HEK293 (cell line): ENCODE data around the gene SLC34A3.

Source experiments
- CTCF ChIA-PET: fragments of 350-600 bp; formaldehyde crosslinking; extraction: SDS; loops from one replicate; lab custom pipeline; 2021; ENCODE audit warnings: antibody characterized with exemption; lab: Yijun Ruan, JAX
- POLR2A ChIA-PET: fragments of 300-600 bp; formaldehyde crosslinking; extraction: SDS; loops from one replicate; lab custom pipeline; 2020; ENCODE audit warnings: antibody characterized with exemption, inconsistent platforms; lab: Yijun Ruan, JAX
- H3K27ac ChIP-seq: fragments of 200-500 bp; sonication (Bioruptor generic); 2 replicates; pipeline ENCODE4 v1.5.1; 2014; ENCODE audit warnings: low read depth, low read length, control low read depth, inconsistent platforms; ENCODE audit errors: extremely low read depth
- H3K36me3 ChIP-seq, 2 experiments: fragments of 200-500 bp in 1 of 2; sonication (Bioruptor generic) in 1 of 2; 1 replicate in 1 of 2; 2 replicates in 1 of 2; pipeline ENCODE4 v1.5.1; 2014 to 2017; ENCODE audit warnings: inconsistent platforms in 2 of 2, low read length in 2 of 2; ENCODE audit not compliant: control insufficient read depth in 2 of 2, insufficient read depth in 1 of 2
- H3K4me1 ChIP-seq: fragments of 200-500 bp; sonication (Bioruptor generic); 2 replicates; pipeline ENCODE4 v1.5.1; 2014; ENCODE audit warnings: mild to moderate bottlenecking, low read length, inconsistent platforms; ENCODE audit not compliant: control insufficient read depth, insufficient read depth
- H3K4me3 ChIP-seq: 2 replicates; pipeline ENCODE4 v1.5.1; 2011; ENCODE audit warnings: low read depth, mild to moderate bottlenecking, control low read depth, low read length, moderate library complexity
- H3K9me3 ChIP-seq: fragments of 200-500 bp; sonication (Bioruptor generic); 2 replicates; pipeline ENCODE4 v1.5.1; 2014; ENCODE audit warnings: low read depth, low read length, inconsistent platforms; ENCODE audit not compliant: control insufficient read depth, insufficient read depth
- ZFHX2 ChIP-seq: fragments of 450-650 bp; formaldehyde crosslinking; conservative IDR thresholded peaks from 2 replicates; pipeline ENCODE4 v1.5.1; 2016; ENCODE audit warnings: missing biosample characterization, missing genetic modification characterization
- ZNF24 ChIP-seq: fragments of 450-650 bp; formaldehyde crosslinking; IDR thresholded peaks from 2 replicates; pipeline ENCODE4 v1.5.1; 2016; ENCODE audit warnings: missing biosample characterization, missing genetic modification characterization
- ZNF302 ChIP-seq: fragments of 450-650 bp; formaldehyde crosslinking; IDR thresholded peaks from 2 replicates; pipeline ENCODE4 v1.5.1; 2016; ENCODE audit warnings: missing biosample characterization, missing genetic modification characterization, low read depth
- ZNF560 ChIP-seq: fragments of 450-650 bp; formaldehyde crosslinking; IDR thresholded peaks from 2 replicates; pipeline ENCODE4 v1.5.1; 2017; ENCODE audit warnings: missing biosample characterization, missing genetic modification characterization, borderline replicate concordance
- ZNF843 ChIP-seq: fragments of 450-650 bp; formaldehyde crosslinking; IDR thresholded peaks from 2 replicates; pipeline ENCODE4 v1.5.1; 2016; ENCODE audit warnings: missing biosample characterization, missing genetic modification characterization
- TF ChIP-seq, protein P1 (sequence below): fragments of 450-650 bp; formaldehyde crosslinking; IDR thresholded peaks from 2 replicates; pipeline ENCODE4 v1.5.1; 2016; ENCODE audit warnings: missing biosample characterization, missing genetic modification characterization
- TF ChIP-seq, protein P2 (sequence below): fragments of 450-650 bp; formaldehyde crosslinking; IDR thresholded peaks from 2 replicates; pipeline ENCODE4 v1.5.1; 2016; ENCODE audit warnings: missing biosample characterization, missing genetic modification characterization
- TF ChIP-seq, protein P3 (sequence below): fragments of 450-650 bp; formaldehyde crosslinking; IDR thresholded peaks from 2 replicates; pipeline ENCODE4 v1.5.1; 2016; ENCODE audit warnings: missing biosample characterization, missing genetic modification characterization, borderline replicate concordance

Gene SLC34A3

DNA sequence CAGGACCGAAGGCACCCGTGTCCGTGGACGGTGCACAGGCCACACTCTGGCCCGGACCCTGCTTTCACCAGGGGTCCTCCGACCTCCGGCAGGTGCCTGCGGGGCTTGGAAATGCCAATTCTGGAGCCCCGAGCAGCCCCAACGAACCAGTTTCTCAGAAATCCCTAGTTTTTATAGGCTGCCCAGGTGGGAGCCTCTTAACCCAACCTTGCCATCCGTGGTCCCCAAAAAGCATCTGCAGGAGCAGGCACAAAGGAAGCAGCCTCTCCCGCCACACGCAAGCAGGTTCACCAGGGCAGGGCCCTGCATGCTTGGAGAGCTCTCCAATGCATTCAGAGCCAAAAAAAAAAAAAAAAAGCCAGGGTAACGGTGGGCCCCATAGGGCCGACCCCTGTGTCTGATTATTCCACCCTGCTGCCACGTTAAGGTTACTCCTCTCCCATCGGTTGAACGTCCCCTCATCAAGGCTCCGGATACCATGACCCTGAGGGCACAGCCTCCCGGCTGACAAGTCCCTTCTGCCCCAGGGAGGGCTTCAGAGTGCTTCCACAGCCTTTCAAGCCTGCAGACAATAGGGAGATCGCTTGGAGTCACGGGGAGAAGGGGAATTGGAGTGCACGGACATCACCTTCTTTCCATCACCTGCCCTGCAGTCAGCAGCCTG lies 29.4 kb upstream of the SLC34A3 start (continued):
- TF ChIP-seq ZNF24: no peak
- TF ChIP-seq ZNF560: no peak

DNA sequence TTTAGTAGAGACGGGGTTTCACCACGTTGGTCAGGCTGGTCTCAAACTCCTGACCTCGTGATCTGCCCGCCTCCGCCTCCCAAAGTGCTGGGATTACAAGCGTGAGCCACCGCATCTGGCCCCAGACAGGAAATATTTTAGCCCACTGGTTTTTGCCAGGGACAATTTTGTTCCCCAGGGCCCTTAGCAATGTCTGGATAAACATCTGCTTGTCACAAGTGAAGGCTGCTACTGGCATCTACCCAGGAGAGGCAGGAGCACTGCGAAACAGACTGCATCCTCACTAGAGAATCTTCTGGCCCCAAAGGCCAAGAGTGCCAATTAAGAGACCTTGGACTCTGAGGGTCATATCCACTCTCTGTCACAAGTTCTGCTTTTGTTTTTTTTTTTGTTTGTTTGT lies 27.7 kb upstream of the SLC34A3 start:
- H3K4me3 ChIP-seq: no peak overlapping the region
- H3K4me1 ChIP-seq: peaks cover 9% of the 10 kb centered on the region
- TF ChIP-seq ZNF302 (tag by site-specific recombination): no peak
- no peak for TF ChIP-seq ZFHX2 (tag by site-specific recombination)
- TF ChIP-seq, protein P1, sequence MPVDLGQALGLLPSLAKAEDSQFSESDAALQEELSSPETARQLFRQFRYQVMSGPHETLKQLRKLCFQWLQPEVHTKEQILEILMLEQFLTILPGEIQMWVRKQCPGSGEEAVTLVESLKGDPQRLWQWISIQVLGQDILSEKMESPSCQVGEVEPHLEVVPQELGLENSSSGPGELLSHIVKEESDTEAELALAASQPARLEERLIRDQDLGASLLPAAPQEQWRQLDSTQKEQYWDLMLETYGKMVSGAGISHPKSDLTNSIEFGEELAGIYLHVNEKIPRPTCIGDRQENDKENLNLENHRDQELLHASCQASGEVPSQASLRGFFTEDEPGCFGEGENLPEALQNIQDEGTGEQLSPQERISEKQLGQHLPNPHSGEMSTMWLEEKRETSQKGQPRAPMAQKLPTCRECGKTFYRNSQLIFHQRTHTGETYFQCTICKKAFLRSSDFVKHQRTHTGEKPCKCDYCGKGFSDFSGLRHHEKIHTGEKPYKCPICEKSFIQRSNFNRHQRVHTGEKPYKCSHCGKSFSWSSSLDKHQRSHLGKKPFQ (tag by site-specific recombination): no peak
- TF ChIP-seq, protein P2, sequence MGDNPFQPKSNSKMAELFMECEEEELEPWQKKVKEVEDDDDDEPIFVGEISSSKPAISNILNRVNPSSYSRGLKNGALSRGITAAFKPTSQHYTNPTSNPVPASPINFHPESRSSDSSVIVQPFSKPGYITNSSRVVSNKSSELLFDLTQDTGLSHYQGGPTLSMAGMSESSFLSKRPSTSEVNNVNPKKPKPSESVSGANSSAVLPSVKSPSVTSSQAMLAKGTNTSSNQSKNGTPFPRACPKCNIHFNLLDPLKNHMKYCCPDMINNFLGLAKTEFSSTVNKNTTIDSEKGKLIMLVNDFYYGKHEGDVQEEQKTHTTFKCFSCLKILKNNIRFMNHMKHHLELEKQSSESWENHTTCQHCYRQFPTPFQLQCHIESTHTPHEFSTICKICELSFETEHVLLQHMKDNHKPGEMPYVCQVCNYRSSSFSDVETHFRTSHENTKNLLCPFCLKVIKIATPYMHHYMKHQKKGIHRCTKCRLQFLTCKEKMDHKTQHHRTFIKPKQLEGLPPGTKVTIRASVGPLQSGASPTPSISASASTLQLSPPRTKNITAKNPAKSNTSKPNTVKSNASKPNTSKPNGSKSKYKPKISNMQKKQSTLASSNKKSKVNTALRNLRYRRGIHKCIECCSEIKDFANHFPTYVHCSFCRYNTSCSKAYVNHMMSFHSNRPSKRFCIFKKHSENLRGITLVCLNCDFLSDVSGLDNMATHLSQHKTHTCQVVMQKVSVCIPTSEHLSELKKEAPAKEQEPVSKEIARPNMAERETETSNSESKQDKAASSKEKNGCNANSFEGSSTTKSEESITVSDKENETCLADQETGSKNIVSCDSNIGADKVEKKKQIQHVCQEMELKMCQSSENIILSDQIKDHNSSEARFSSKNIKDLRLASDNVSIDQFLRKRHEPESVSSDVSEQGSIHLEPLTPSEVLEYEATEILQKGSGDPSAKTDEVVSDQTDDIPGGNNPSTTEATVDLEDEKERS (tag by site-specific recombination): no peak
- H3K9me3 ChIP-seq: no peaks in the 10 kb centered on the region
- ChIA-PET CTCF (interaction anchor here (0.6 to 1.5 kb wide), 2 partner anchors 84 to 207 kb away, joined by 3 read pairs; no protein-coding TSS in a partner anchor), POLR2A (interaction anchor here (0.7 to 16.6 kb wide), 5 partner anchors 13 to 117 kb away, joined by 3 to 304 read pairs (median 22); partner anchors contain the start of genes ANAPC2, CYSRT1, MAN1B1 and RNF208)
- peaks cover under 1 to 15% of the 10 kb centered on the region in 2 experiments; a peak in 2 of 3 replicates for H3K36me3 ChIP-seq
- H3K27ac ChIP-seq: no peak overlapping the region

DNA sequence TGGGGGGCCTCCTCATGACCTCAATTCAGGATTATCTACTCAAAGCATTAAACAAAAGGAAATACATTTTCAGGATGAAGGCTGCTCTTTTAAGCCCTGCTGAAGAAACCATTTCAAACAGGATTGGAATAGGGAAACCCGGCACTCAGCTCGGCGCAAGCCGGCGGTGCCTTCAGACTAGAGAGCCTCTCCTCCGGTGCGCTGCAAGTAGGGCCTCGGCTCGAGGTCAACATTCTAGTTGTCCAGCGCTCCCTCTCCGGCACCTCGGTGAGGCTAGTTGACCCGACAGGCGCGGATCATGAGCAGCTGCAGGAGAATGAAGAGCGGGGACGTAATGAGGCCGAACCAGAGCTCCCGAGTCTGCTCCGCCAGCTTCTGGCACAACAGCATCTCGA lies 26.0 kb upstream of the SLC34A3 start:
- POLR2A ChIA-PET: interaction anchor here (0.7 to 16.6 kb wide), 9 partner anchors 15 to 476 kb away, joined by 3 to 304 read pairs (median 4); partner anchors contain the start of genes ANAPC2, CLIC3, CYSRT1 and RNF208

More for the DNA sequence above, 26.0 kb upstream of the SLC34A3 start:
- CTCF ChIA-PET: interaction anchor here (0.6 to 1.8 kb wide), 6 partner anchors 12 to 83 kb away, joined by 3 to 7 read pairs (median 5); partner anchors contain the start of gene RNF208
- H3K27ac ChIP-seq: peak overlapping the region; percentile 61; the same call in 1 of the 2 replicates
- H3K4me1 ChIP-seq: peaks cover 7% of the 10 kb centered on the region
- no peaks in the 10 kb centered on the region for H3K9me3 ChIP-seq
- peak overlapping the region; percentile 92 for H3K4me3 ChIP-seq
- TF ChIP-seq, protein P3, sequence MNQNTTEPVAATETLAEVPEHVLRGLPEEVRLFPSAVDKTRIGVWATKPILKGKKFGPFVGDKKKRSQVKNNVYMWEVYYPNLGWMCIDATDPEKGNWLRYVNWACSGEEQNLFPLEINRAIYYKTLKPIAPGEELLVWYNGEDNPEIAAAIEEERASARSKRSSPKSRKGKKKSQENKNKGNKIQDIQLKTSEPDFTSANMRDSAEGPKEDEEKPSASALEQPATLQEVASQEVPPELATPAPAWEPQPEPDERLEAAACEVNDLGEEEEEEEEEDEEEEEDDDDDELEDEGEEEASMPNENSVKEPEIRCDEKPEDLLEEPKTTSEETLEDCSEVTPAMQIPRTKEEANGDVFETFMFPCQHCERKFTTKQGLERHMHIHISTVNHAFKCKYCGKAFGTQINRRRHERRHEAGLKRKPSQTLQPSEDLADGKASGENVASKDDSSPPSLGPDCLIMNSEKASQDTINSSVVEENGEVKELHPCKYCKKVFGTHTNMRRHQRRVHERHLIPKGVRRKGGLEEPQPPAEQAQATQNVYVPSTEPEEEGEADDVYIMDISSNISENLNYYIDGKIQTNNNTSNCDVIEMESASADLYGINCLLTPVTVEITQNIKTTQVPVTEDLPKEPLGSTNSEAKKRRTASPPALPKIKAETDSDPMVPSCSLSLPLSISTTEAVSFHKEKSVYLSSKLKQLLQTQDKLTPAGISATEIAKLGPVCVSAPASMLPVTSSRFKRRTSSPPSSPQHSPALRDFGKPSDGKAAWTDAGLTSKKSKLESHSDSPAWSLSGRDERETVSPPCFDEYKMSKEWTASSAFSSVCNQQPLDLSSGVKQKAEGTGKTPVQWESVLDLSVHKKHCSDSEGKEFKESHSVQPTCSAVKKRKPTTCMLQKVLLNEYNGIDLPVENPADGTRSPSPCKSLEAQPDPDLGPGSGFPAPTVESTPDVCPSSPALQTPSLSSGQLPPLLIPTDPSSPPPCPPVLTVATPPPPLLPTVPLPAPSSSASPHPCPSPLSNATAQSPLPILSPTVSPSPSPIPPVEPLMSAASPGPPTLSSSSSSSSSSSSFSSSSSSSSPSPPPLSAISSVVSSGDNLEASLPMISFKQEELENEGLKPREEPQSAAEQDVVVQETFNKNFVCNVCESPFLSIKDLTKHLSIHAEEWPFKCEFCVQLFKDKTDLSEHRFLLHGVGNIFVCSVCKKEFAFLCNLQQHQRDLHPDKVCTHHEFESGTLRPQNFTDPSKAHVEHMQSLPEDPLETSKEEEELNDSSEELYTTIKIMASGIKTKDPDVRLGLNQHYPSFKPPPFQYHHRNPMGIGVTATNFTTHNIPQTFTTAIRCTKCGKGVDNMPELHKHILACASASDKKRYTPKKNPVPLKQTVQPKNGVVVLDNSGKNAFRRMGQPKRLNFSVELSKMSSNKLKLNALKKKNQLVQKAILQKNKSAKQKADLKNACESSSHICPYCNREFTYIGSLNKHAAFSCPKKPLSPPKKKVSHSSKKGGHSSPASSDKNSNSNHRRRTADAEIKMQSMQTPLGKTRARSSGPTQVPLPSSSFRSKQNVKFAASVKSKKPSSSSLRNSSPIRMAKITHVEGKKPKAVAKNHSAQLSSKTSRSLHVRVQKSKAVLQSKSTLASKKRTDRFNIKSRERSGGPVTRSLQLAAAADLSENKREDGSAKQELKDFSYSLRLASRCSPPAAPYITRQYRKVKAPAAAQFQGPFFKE (tag by site-specific recombination): 0 out of 2 replicates have a peak, but pooled peaks have one; percentile 29
- TF ChIP-seq ZNF843 (tag by site-specific recombination): no peak
- H3K36me3 ChIP-seq: peaks cover 7 to 24% of the 10 kb centered on the region in 2 experiments; a peak in 2 of 3 replicates
